BLaER1 (cell line): Measurements from ENCODE around the gene CCL14.
"Not testable (repeated sequence)": the region's sequence is repeated elsewhere in the genome, so short reads cannot be mapped to it uniquely, and the experiment has no call there.

ENCODE experiments used
- H3K27ac ChIP-seq: shearing (Covaris generic); formaldehyde crosslinking; 2 replicates; pipeline ENCODE4 v1.8.1; 2022
- H3K27me3 ChIP-seq: shearing (Covaris generic); formaldehyde crosslinking; 2 replicates; pipeline ENCODE4 v1.8.1; 2022
- H3K36me3 ChIP-seq: shearing (Covaris generic); formaldehyde crosslinking; 2 replicates; pipeline ENCODE4 v1.8.1; 2022
- H3K4me1 ChIP-seq: shearing (Covaris generic); formaldehyde crosslinking; 2 replicates; pipeline ENCODE4 v1.8.1; 2022
- H3K4me2 ChIP-seq: shearing (Covaris generic); formaldehyde crosslinking; 2 replicates; pipeline ENCODE4 v1.8.1; 2022
- H3K4me3 ChIP-seq: shearing (Covaris generic); formaldehyde crosslinking; 2 replicates; pipeline ENCODE4 v1.8.1; 2022
- H3K9ac ChIP-seq: shearing (Covaris generic); formaldehyde crosslinking; 2 replicates; pipeline ENCODE4 v1.8.1; 2022
- H3K9me3 ChIP-seq: shearing (Covaris generic); formaldehyde crosslinking; 2 replicates; pipeline ENCODE4 v1.8.1; 2022
- H4K20me1 ChIP-seq: shearing (Covaris generic); formaldehyde crosslinking; 2 replicates; pipeline ENCODE4 v1.8.1; 2022
- Cebpa-rat ChIP-seq: shearing (Covaris generic); IDR thresholded peaks from 2 replicates; pipeline ENCODE4 v1.8.1; 2022

The CCL14 gene

GRCh38 chr17:35998018-35998545 is 11.6 kb upstream of the CCL14 start:
- no peak overlapping the region for H3K27ac ChIP-seq
- H3K4me2 ChIP-seq: no peak overlapping the region
- no peak overlapping the region for H3K9ac ChIP-seq

DNA sequence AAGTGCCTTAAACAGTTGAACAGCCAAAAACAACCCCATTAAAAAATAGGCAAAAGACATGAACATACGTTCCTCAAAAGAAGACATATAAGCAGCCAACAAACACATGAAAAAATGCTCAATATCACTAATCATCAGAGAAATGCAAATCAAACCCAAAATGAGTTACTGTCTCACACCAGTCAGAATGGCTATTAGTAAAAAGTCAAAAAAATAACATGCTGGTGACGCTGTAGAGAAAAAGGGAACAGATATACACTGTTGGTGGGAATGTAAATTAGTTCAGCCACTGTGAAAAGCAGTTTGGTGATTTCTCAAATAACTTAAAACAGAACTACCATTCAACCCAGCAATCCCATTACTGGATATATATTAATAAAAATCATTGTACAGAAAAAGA is 8.8 kb upstream of the CCL14 start:
- H3K27ac ChIP-seq, H3K4me3 ChIP-seq, H4K20me1 ChIP-seq, H3K27me3 ChIP-seq, H3K9ac ChIP-seq, H3K4me1 ChIP-seq, H3K4me2 ChIP-seq, H3K36me3 ChIP-seq: not testable (repeated sequence)
- H3K9me3 ChIP-seq: peaks cover 13% of the 10 kb centered on the region; the same call in 1 of the 2 replicates

More at GRCh38 chr17:35998018-35998545, 11.6 kb upstream of the CCL14 start:
- no peak overlapping the region for H3K4me3 ChIP-seq
- H4K20me1 ChIP-seq: no peaks in the 10 kb centered on the region
- no peaks in the 10 kb centered on the region for H3K36me3 ChIP-seq
- H3K4me1 ChIP-seq: peaks cover 5% of the 10 kb centered on the region; the same call in 1 of the 2 replicates
- H3K27me3 ChIP-seq: no peaks in the 10 kb centered on the region
- H3K9me3 ChIP-seq: peaks cover 10% of the 10 kb centered on the region; the same call in 1 of the 2 replicates
- no peak for TF ChIP-seq Cebpa-rat

DNA sequence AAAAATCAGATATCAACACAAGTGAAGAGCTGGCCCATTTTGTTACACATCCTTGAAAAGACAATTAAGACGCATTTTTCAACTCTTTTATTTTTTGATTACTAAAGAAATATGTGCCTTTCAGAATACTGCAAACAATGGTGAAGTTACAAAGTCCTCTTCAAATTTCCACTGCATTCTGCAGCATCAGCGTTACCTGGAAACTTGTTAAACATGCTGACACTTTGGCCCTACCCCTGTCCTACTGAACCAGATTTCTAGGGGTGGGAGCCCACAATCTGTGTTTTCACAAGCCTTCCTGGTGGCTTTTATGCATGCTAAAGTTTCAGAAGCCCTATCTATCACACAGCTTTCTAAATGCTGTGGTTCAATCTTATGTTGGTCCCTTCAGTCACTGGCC is 4.5 kb upstream of the CCL14 start:
- Histone ChIP-seq H3K27me3 (no peaks in the 10 kb centered on the region), H3K27ac (no peak overlapping the region), H4K20me1 (no peaks in the 10 kb centered on the region), H3K36me3 (no peaks in the 10 kb centered on the region), H3K9ac (no peak overlapping the region), H3K4me3 (no peak overlapping the region), H3K4me2 (no peak overlapping the region), H3K4me1 (no peaks in the 10 kb centered on the region), H3K9me3 (peaks cover 35% of the 10 kb centered on the region)
- no peak for TF ChIP-seq Cebpa-rat

- H3K36me3 ChIP-seq: no peaks in the 10 kb centered on the region
- H3K27ac ChIP-seq: no peak overlapping the region
- no peaks in the 10 kb centered on the region for H3K4me1 ChIP-seq
- H3K4me3 ChIP-seq: no peak overlapping the region
- H3K9me3 ChIP-seq: peaks cover 25% of the 10 kb centered on the region
- H3K9ac ChIP-seq: no peak overlapping the region
- TF ChIP-seq Cebpa-rat: no peak
- no peak overlapping the region for H3K4me2 ChIP-seq
- no peaks in the 10 kb centered on the region for H4K20me1 ChIP-seq
- H3K27me3 ChIP-seq: no peaks in the 10 kb centered on the region
Measured at GRCh38 chr17:35988164-35988563, 1.6 kb upstream of the CCL14 start.

DNA sequence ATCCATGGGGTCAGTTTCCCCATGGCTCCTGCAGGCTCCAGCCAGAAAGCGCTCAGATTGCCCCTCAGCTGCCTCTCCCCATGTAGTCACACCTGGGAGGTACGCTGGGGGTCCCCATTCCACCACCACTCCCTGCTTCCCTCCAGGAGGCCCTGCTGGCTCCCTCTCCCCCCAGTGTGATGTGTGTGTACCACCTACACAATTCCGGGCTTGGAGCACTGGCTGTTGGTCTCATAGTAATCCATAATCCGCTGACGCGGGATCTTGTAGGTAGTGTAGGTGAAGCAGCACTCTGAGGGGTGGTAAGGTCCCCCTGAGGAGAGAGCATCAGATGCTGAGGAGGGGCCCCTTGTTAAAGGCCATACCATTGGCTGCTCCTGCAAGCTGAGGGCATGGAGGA is 2.4 kb downstream of the CCL14 start:
- Histone ChIP-seq H3K27ac (no peak overlapping the region), H4K20me1 (no peaks in the 10 kb centered on the region), H3K4me2 (no peak overlapping the region), H3K9ac (no peak overlapping the region), H3K27me3 (no peaks in the 10 kb centered on the region), H3K4me3 (no peak overlapping the region), H3K36me3 (no peaks in the 10 kb centered on the region), H3K4me1 (no peaks in the 10 kb centered on the region), H3K9me3 (peaks cover 10% of the 10 kb centered on the region)
- TF ChIP-seq Cebpa-rat: no peak

DNA sequence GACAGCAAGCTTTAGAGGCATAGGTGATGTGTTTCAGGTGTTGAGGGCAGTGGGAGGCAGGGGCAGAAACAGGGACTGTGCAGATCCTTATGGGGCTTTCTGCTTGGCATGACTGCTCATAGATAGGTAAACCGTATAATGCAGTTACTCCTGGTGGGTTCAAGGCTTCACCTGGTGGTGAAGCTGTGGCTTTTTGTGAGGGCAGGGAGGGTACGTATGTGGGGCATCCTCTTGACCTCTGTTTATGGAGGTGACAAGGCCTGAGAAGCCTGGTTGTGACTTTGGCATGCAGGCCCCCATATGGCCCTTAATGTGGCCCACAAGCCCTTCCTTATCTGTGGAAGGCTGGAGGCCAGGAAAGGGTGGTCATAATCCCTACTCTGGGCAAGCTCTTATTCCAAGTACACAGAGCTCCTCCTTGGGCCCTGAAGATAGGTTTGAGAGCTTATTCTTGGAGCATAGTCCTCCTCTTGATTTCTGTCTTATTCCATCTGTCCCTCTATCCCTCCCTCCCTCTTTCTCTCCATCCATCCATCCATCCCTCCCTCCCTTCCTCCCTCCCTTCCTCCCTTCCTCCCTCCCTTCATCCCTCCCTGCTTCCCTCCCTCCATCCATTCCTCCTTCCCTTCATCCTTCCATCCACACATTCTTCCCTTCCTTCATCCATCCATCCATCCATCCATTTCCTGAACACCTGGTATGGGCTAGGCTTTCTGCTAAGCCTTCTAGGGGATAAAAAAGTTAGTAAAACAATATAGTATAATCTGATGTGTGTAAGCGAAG is 3.9 kb downstream of the CCL14 start:
- Histone ChIP-seq H3K9me3 (no peaks in the 10 kb centered on the region), H3K4me3 (no peak overlapping the region), H3K27me3 (no peaks in the 10 kb centered on the region), H3K27ac (no peak overlapping the region), H3K9ac (no peak overlapping the region), H4K20me1 (no peaks in the 10 kb centered on the region), H3K4me1 (no peaks in the 10 kb centered on the region), H3K4me2 (no peak overlapping the region), H3K36me3 (no peaks in the 10 kb centered on the region)
- no peak for TF ChIP-seq Cebpa-rat

DNA sequence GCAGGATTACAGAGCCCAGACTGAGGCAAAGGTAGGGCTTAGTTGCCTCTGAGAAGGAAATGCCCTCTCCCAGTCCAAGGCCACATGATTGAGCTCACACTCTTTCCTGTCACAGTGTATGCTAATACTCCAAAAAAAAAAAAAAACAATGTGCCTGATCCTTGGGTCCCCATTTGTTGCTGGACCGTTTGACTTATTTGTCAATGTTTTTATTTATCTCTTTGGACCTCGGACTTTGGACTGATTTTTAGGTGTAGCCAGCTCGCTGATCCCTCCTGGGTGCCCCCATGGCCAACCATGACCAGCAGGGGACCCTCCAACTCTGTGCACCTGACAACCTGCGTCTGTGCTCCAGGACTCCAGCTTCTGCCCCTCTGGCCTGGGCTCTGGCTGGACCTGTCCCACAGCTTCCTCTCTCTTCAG is 4.6 kb downstream of the CCL14 start:
- Histone ChIP-seq H3K27ac (no peak overlapping the region), H3K27me3 (no peaks in the 10 kb centered on the region), H4K20me1 (no peaks in the 10 kb centered on the region), H3K9me3 (no peaks in the 10 kb centered on the region), H3K4me2 (no peak overlapping the region), H3K4me1 (no peaks in the 10 kb centered on the region), H3K4me3 (no peak overlapping the region), H3K36me3 (no peaks in the 10 kb centered on the region), H3K9ac (no peak overlapping the region)
- TF ChIP-seq Cebpa-rat: no peak

DNA sequence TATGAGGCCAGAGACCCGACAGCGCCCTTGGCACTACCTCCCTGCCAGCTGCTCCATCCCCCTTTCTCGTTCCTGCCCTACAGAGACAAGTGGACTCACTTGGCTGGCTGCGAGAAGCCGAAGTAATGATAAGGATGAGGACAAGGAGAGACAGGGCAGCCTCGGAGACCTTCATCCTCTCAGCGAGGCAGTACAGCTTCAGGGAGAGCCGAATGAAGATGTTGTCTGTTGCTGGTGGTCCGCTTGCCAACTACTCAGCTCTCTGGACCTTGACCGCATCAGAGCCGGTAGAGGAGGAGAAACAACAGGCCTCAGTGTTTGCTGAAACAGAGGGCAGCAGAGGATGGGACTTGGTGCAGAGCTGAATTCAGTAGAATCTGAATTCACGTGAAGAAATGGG is 5.3 kb downstream of the CCL14 start, which contains the start of gene CCL16:
TSS of gene CCL16 (minus strand) at position 252 of the 400 bp plus-strand sequence. CDS start at position 175, 77 bp downstream.
- TF ChIP-seq Cebpa-rat: no peak
- Histone ChIP-seq H3K9ac (no peak within 1 kb of the TSS), H3K27ac (no peak within 1 kb of the TSS), H3K4me2 (no peak within 1 kb of the TSS), H4K20me1 (no peaks in the 10 kb centered on the region), H3K27me3 (no peaks in the 10 kb centered on the region), H3K36me3 (no peaks in the 10 kb centered on the region), H3K9me3 (no peaks in the 10 kb centered on the region), H3K4me1 (no peaks in the 10 kb centered on the region), H3K4me3 (no peak within 1 kb of the TSS)

DNA sequence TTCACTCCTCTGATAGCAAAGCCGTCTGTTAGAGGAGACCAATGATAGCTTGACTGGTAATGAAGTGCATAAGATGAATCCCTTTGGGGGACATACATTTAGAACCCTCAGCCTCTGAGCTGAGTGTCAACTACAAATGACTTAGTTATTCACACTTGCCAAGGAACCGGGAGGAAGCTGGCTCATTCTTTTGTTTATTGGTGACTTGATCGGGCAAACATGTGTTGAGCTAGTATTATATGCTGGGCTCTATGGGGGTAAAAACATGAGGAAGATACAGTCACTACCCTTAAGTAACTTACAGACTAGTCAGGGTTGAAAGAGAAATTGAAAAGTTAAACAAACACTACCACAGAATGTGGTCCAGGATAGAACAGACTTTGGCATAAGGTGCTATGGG is 8.2 kb downstream of the CCL14 start:
- Histone ChIP-seq H3K4me2 (no peak overlapping the region), H4K20me1 (no peaks in the 10 kb centered on the region), H3K4me1 (no peaks in the 10 kb centered on the region), H3K27me3 (no peaks in the 10 kb centered on the region), H3K9ac (no peak overlapping the region), H3K36me3 (no peaks in the 10 kb centered on the region), H3K9me3 (no peaks in the 10 kb centered on the region), H3K27ac (no peak overlapping the region), H3K4me3 (no peak overlapping the region)
- TF ChIP-seq Cebpa-rat: no peak

DNA sequence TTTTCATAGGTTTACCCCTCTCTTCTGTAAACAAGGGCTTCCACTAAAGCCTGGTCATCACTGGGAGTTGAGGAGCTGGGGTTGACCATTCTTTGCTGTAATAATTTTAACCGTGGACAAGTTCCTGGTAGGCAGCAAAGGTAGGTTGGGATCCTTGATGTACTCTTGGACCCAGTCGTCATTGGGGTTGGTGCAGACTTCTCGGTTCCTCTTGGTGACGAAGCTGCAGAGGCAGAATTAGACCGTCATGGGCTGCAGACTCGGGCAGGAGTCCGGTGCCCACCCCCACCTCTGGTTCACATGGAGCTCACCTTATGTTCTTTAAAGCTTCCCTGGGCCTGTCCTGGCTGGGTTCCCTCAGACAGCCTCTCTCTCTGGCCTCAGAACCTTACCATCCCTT is 9.0 kb downstream of the CCL14 start:
- Histone ChIP-seq H3K36me3 (no peaks in the 10 kb centered on the region), H3K4me2 (no peak overlapping the region), H3K9me3 (no peaks in the 10 kb centered on the region), H3K4me3 (no peak overlapping the region), H3K27me3 (no peaks in the 10 kb centered on the region), H3K9ac (no peak overlapping the region), H3K27ac (no peak overlapping the region), H4K20me1 (no peaks in the 10 kb centered on the region), H3K4me1 (no peaks in the 10 kb centered on the region)
- no peak for TF ChIP-seq Cebpa-rat
